IMR-90 (cell line): ENCODE data around the gene RNFT2. TPM values are rescaled to one million over a fixed set of nuclear protein-coding genes. Genes with fewer than 3 reads are reported as not detected.

ENCODE experiments used
- ATAC-seq: fragments of 200-7000 bp; cut with Tn5 transposase; 2 replicates; pipeline ENCODE4 v1.9.1; 2020; ENCODE audit warnings: low read depth, mild to moderate bottlenecking, moderate library complexity
- BruUV-seq: library from RNA; stranded (reverse); fragments of 400-500 nt; replicated peaks from 2 replicates; lab custom pipeline; 2021; lab: Mats Ljungman, UMichigan
- CTCF ChIA-PET: fragments of 300-600 bp; formaldehyde crosslinking; extraction: SDS; loops from one replicate; lab custom pipeline; 2021; ENCODE audit warnings: antibody characterized with exemption; lab: Yijun Ruan, JAX
- POLR2A ChIA-PET: fragments of 300-600 bp; sonication (Branson Sonifier 250); formaldehyde crosslinking; loops from one replicate; lab custom pipeline; 2022; ENCODE audit warnings: antibody characterized with exemption; ENCODE audit not compliant: unreplicated experiment; lab: Charles Lee
- DNase-seq: peaks from one replicate; pipeline ENCODE4 v3.0.0; 2013
- H2AFZ ChIP-seq: replicated peaks from 2 replicates; pipeline ENCODE3; 2013; ENCODE audit warnings: low read length, mild to moderate bottlenecking; ENCODE audit not compliant: poor library complexity
- H2AK5ac ChIP-seq: 2 replicates; pipeline ENCODE4 v1.6.1; 2013; ENCODE audit warnings: low read depth, low read length, inconsistent platforms
- H2AK9ac ChIP-seq: replicated peaks from 2 replicates; pipeline ENCODE3; 2013; ENCODE audit warnings: mild to moderate bottlenecking, low read depth, low read length, moderate library complexity; ENCODE audit not compliant: poor library complexity
- H2BK120ac ChIP-seq: 2 replicates; pipeline ENCODE4 v1.6.1; 2013; ENCODE audit warnings: low read depth, low read length, inconsistent platforms
- H2BK15ac ChIP-seq: 3 replicates; pipeline ENCODE4 v1.6.1; 2013; ENCODE audit warnings: low read depth, low read length, inconsistent platforms
- H2BK20ac ChIP-seq: 2 replicates; pipeline ENCODE4 v1.6.1; 2013; ENCODE audit warnings: low read depth, mild to moderate bottlenecking, inconsistent platforms, low read length, moderate library complexity
- H2BK5ac ChIP-seq: 2 replicates; pipeline ENCODE4 v1.6.1; 2013; ENCODE audit warnings: mild to moderate bottlenecking, low read depth, low read length, inconsistent platforms; ENCODE audit not compliant: poor library complexity, severe bottlenecking
- H3K14ac ChIP-seq: replicated peaks from 2 replicates; pipeline ENCODE4 v1.6.1; 2013; ENCODE audit warnings: low read depth, low read length, inconsistent platforms
- H3K18ac ChIP-seq: 2 replicates; pipeline ENCODE4 v1.6.1; 2013; ENCODE audit warnings: low read depth, low read length, control low read depth
- H3K23ac ChIP-seq: 2 replicates; pipeline ENCODE4 v1.6.1; 2013; ENCODE audit warnings: low read depth, low read length, inconsistent platforms
- H3K27ac ChIP-seq: 2 replicates; pipeline ENCODE4 v1.5.1; 2013; ENCODE audit warnings: mild to moderate bottlenecking, control low read depth, low read length; ENCODE audit not compliant: insufficient read depth
- H3K27me3 ChIP-seq: 2 replicates; pipeline ENCODE4 v1.6.1; 2013; ENCODE audit warnings: low read length; ENCODE audit not compliant: control insufficient read depth, insufficient read depth
- H3K36me3 ChIP-seq: 2 replicates; pipeline ENCODE4 v1.6.1; 2013; ENCODE audit warnings: low read length, mixed read lengths; ENCODE audit not compliant: control insufficient read depth, insufficient read depth
- H3K4ac ChIP-seq: 2 replicates; pipeline ENCODE4 v1.6.1; 2013; ENCODE audit warnings: low read depth, low read length, inconsistent platforms
- H3K4me1 ChIP-seq: 2 replicates; pipeline ENCODE4 v1.6.1; 2013; ENCODE audit warnings: low read length, mixed read lengths; ENCODE audit not compliant: control insufficient read depth, insufficient read depth
- H3K4me2 ChIP-seq: 2 replicates; pipeline ENCODE4 v1.6.1; 2013; ENCODE audit warnings: low read depth, mild to moderate bottlenecking, control low read depth, low read length, moderate library complexity
- H3K4me3 ChIP-seq: 2 replicates; pipeline ENCODE4 v1.5.1; 2013; ENCODE audit warnings: low read depth, mild to moderate bottlenecking, control low read depth, low read length, moderate library complexity; ENCODE audit not compliant: insufficient read depth
- H3K56ac ChIP-seq: 2 replicates; pipeline ENCODE4 v1.6.1; 2013; ENCODE audit warnings: low read length, inconsistent platforms; ENCODE audit not compliant: insufficient read depth; ENCODE audit errors: extremely low read depth
- H3K79me1 ChIP-seq, 2 experiments: 2 replicates each; pipeline ENCODE4 v1.6.1; 2013; ENCODE audit warnings: low read length in 2 of 2, inconsistent platforms in 1 of 2, low read depth in 1 of 2
- H3K9ac ChIP-seq: 2 replicates; pipeline ENCODE4 v1.6.1; 2013; ENCODE audit warnings: low read depth, low read length, control low read depth
- H3K9me1 ChIP-seq: 2 replicates; pipeline ENCODE4 v1.6.1; 2013; ENCODE audit warnings: low read length, inconsistent platforms; ENCODE audit not compliant: insufficient read depth
- H3K9me3 ChIP-seq: 2 replicates; pipeline ENCODE4 v1.6.1; 2013; ENCODE audit warnings: low read length; ENCODE audit not compliant: control insufficient read depth, insufficient read depth
- H4K20me1 ChIP-seq: 2 replicates; pipeline ENCODE4 v1.6.1; 2013; ENCODE audit warnings: low read length, inconsistent platforms; ENCODE audit not compliant: insufficient read depth
- H4K5ac ChIP-seq: 2 replicates; pipeline ENCODE4 v1.6.1; 2013; ENCODE audit warnings: mild to moderate bottlenecking, low read depth, low read length, control low read depth
- H4K8ac ChIP-seq, 2 experiments: 2 replicates each; pipeline ENCODE4 v1.6.1; 2013; ENCODE audit warnings: low read depth in 2 of 2, low read length in 2 of 2, control low read depth in 1 of 2, inconsistent platforms in 1 of 2
- H4K91ac ChIP-seq: 2 replicates; pipeline ENCODE4 v1.6.1; 2013; ENCODE audit warnings: low read depth, low read length, inconsistent platforms; ENCODE audit not compliant: insufficient read depth
- BHLHE40 ChIP-seq: fragments of 150-350 bp; IDR thresholded peaks from 2 replicates; pipeline ENCODE4 v1.6.1; 2016; ENCODE audit warnings: mild to moderate bottlenecking, low read depth, low read length
- CEBPB ChIP-seq: IDR thresholded peaks from 2 replicates; pipeline ENCODE4 v1.6.1; 2012; ENCODE audit warnings: low read depth, low read length, improper control_type of control experiment
- CHD1 ChIP-seq: IDR thresholded peaks from 2 replicates; pipeline ENCODE4 v1.6.1; 2012; ENCODE audit warnings: low read depth, low read length, improper control_type of control experiment
- CTCF ChIP-seq: conservative IDR thresholded peaks from 2 replicates; pipeline ENCODE4 v1.5.1; 2012; ENCODE audit warnings: mild to moderate bottlenecking, low read depth, low read length, improper control_type of control experiment
- ELK1 ChIP-seq: fragments of 150-350 bp; IDR thresholded peaks from 2 replicates; pipeline ENCODE4 v1.6.1; 2016; ENCODE audit warnings: low read depth, mild to moderate bottlenecking, low read length, moderate library complexity, borderline replicate concordance
- FOS ChIP-seq: fragments of 150-350 bp; IDR thresholded peaks from 2 replicates; pipeline ENCODE4 v1.6.1; 2016; ENCODE audit warnings: low read depth, low read length
- MAFK ChIP-seq: IDR thresholded peaks from 2 replicates; pipeline ENCODE4 v1.6.1; 2012; ENCODE audit warnings: low read depth, low read length, improper control_type of control experiment
- MAZ ChIP-seq: IDR thresholded peaks from 2 replicates; pipeline ENCODE4 v1.6.1; 2012; ENCODE audit warnings: low read depth, mild to moderate bottlenecking, low read length, improper control_type of control experiment, moderate library complexity, borderline replicate concordance
- MXI1 ChIP-seq: IDR thresholded peaks from 2 replicates; pipeline ENCODE4 v1.6.1; 2012; ENCODE audit warnings: low read depth, mild to moderate bottlenecking, low read length, moderate library complexity, borderline replicate concordance
- NFE2L2 ChIP-seq: fragments of 150-350 bp; IDR thresholded peaks from 2 replicates; pipeline ENCODE4 v1.6.1; 2016; ENCODE audit warnings: low read depth, mild to moderate bottlenecking, low read length
- POLR2A ChIP-seq: IDR thresholded peaks from 2 replicates; pipeline ENCODE4 v1.6.1; 2012; ENCODE audit warnings: mild to moderate bottlenecking, low read depth, low read length
- RAD21 ChIP-seq: IDR thresholded peaks from 2 replicates; pipeline ENCODE4 v1.6.1; 2012; ENCODE audit warnings: low read length, improper control_type of control experiment
- RCOR1 ChIP-seq: IDR thresholded peaks from 2 replicates; pipeline ENCODE4 v1.6.1; 2012; ENCODE audit warnings: mild to moderate bottlenecking, low read length, improper control_type of control experiment; ENCODE audit not compliant: insufficient replicate concordance
- RFX5 ChIP-seq: IDR thresholded peaks from 2 replicates; pipeline ENCODE4 v1.8.0; 2012; ENCODE audit warnings: low read depth, mild to moderate bottlenecking, low read length, moderate library complexity
- SMC3 ChIP-seq: fragments of 150-350 bp; IDR thresholded peaks from 2 replicates; pipeline ENCODE4 v1.6.1; 2016; ENCODE audit warnings: low read depth, mild to moderate bottlenecking, antibody characterized with exemption, low read length, moderate library complexity
- WGBS, 2 experiments: methylation state at CpG; one replicate each; pipeline versions ENCODE4 v1.1.5 to v1.1.7; 2013; ENCODE audit warnings: missing lambda C conversion rate in 2 of 2; ENCODE audit not compliant: insufficient read length in 1 of 2; ENCODE audit errors: extremely low coverage in 2 of 2; 5-methylcytosine and 5-hydroxymethylcytosine counted together
- dilution Hi-C: fragments of 300-500 bp; cut with HindIII; formaldehyde crosslinking; loops from one replicate; pipeline ENCODE4 v1.14.3; 2018; ENCODE audit warnings: low sequenced_read_pairs; ENCODE audit not compliant: unreplicated experiment
- in situ Hi-C: fragments of 300-500 bp; cut with MboI; formaldehyde crosslinking; loops from 3 replicates; pipeline ENCODE4 v1.14.3; 2019; ENCODE audit warnings: low sequenced_read_pairs, inconsistent platforms, mixed read lengths
- intact Hi-C: fragments of 100-400 bp; cut with micrococcal nuclease; formaldehyde crosslinking; loops from 2 replicates; pipeline ENCODE4 v1.10.0; 2022
- polyA plus RNA-seq, 3 experiments: library from polyadenylated mRNA; depleted of rRNA; stranded (reverse); fragments of >200 nt; gene quantifications; 2 replicates each; pipeline ENCODE4 v1.2.3, GENCODE V29; 2012; ENCODE audit warnings: low replicate concordance in 1 of 3
- total RNA-seq: library from RNA; depleted of rRNA; stranded (reverse); fragments of >200 nt; gene quantifications from 2 replicates; pipeline ENCODE4 v1.2.3, GENCODE V29; 2012

Gene RNFT2
- total and polyA plus RNA-seq, 2 of the 4 experiments (the other 2 are of a cell fraction), result 1.6 to 2.3 TPM

- Histone ChIP-seq H2BK15ac (no peak overlapping the region), H4K91ac (no peak overlapping the region), H3K4ac (no peak overlapping the region), H4K8ac (no peak overlapping the region), H2BK120ac (no peak overlapping the region), H3K27me3 (no peaks in the 10 kb centered on the region), H3K9me3 (no peaks in the 10 kb centered on the region), H3K4me1 (peaks cover 7% of the 10 kb centered on the region), H3K9ac (no peak overlapping the region), H4K5ac (no peak overlapping the region), H4K20me1 (peaks cover 7% of the 10 kb centered on the region; the same call in 1 of the 2 replicates), H3K23ac (no peak overlapping the region), H2AK5ac (no peak overlapping the region), H3K4me3 (no peak overlapping the region), H2BK5ac (no peak overlapping the region), H3K56ac (no peak overlapping the region), H3K9me1 (peaks cover 9% of the 10 kb centered on the region; the same call in 1 of the 2 replicates), H2AFZ (no peak overlapping the region), H3K36me3 (peaks cover 8% of the 10 kb centered on the region), H3K18ac (no peak overlapping the region), H3K4me2 (no peak overlapping the region), H2BK20ac (no peak overlapping the region), H3K14ac (no peak overlapping the region), H2AK9ac (no peak overlapping the region), H3K79me1 (peaks cover 17 to 32% of the 10 kb centered on the region in 2 experiments), H3K27ac (no peak overlapping the region)
- 77% methylated on average over 2 of the region's 15 CpGs; no CpG with 5 or more reads in 1 of the 2 experiments for WGBS, 2 experiments
- ATAC-seq (no peak), DNase-seq (no peak)
- ChIA-PET POLR2A (no interaction called here), CTCF (interaction anchor here (0.7 kb wide), 1 partner anchor 163 kb away, joined by 4 read pairs; no protein-coding TSS in a partner anchor)
- TF ChIP-seq CHD1, result no peak
- no peak for TF ChIP-seq MXI1
- no peak for TF ChIP-seq POLR2A
- TF ChIP-seq MAFK, result no peak
- no peak for TF ChIP-seq MAZ
- no peak for TF ChIP-seq FOS
- no peak for TF ChIP-seq SMC3
- TF ChIP-seq RFX5, result no peak
- no peak for TF ChIP-seq CTCF
- TF ChIP-seq ELK1, result no peak
- TF ChIP-seq RCOR1, result no peak
- TF ChIP-seq CEBPB, result no peak
- no peak for TF ChIP-seq RAD21
- TF ChIP-seq BHLHE40, result no peak
- TF ChIP-seq NFE2L2, result no peak
- intact Hi-C loops, result no loop called here
- dilution Hi-C loops, result no loop called here
- BruUV-seq, result no TSS peak
- in situ Hi-C loops, result no loop called here
These were observed 18.2 kb upstream of the RNFT2 start for GRCh38 chr12:116719731-116720528.
